HCT116 (cell line): ENCODE results near the gene GALR3. TPM values are rescaled to one million over a fixed set of nuclear protein-coding genes. Genes with fewer than 3 reads are reported as not detected.

Experiments used
- ATAC-seq: fragments of 200-7000 bp; cut with Tn5 transposase; 2 replicates; pipeline ENCODE4 v1.9.1; 2020; ENCODE audit warnings: mild to moderate bottlenecking, moderate library complexity
- BruUV-seq: library from RNA; stranded (reverse); fragments of 400-500 nt; replicated peaks from 2 replicates; lab custom pipeline; 2021; lab: Mats Ljungman, UMichigan
- CTCF ChIA-PET: fragments of 300-600 bp; sonication (Branson Sonifier 250); formaldehyde crosslinking; loops from one replicate; lab custom pipeline; 2021; ENCODE audit warnings: antibody characterized with exemption; lab: Charles Lee
- POLR2A ChIA-PET: fragments of 300-600, 350-600 bp; sonication (Branson Sonifier 250); formaldehyde crosslinking; loops from one replicate; lab custom pipeline; 2021; ENCODE audit warnings: antibody characterized with exemption; lab: Charles Lee
- RAD21 ChIA-PET, 2 experiments: fragments of 300-600 bp; sonication (Branson Sonifier 250); formaldehyde crosslinking; loops; one replicate each; lab custom pipeline; 2023; ENCODE audit warnings: low total read pairs in 2 of 2; ENCODE audit not compliant: uncharacterized antibody in 2 of 2, unreplicated experiment in 2 of 2, low non-redundant PET in 1 of 2; lab: Charles Lee
- DNase-seq: peaks from one replicate; pipeline ENCODE4 v3.0.0-alpha.2; 2010; ENCODE audit warnings: low read depth, low spot score
- H2AFZ ChIP-seq: fragments of 200-600 bp; shearing (Covaris generic), sonication (generic); 2 replicates; pipeline ENCODE4 v1.6.1; 2017; ENCODE audit warnings: low read depth, mixed run types, mixed read lengths, antibody characterized with exemption, low read length; ENCODE audit not compliant: poor library complexity, severe bottlenecking
- H3K27ac ChIP-seq: 2 replicates; pipeline ENCODE4 v1.5.1; 2012; ENCODE audit warnings: low read depth, low read length
- H3K27me3 ChIP-seq: fragments of 200-600 bp; sonication (generic); 2 replicates; pipeline ENCODE4 v1.6.1; 2016; ENCODE audit warnings: mixed run types, low read length, mixed read lengths; ENCODE audit not compliant: insufficient read depth
- H3K36me3 ChIP-seq, 2 experiments: fragments of 200-500 bp in 1 of 2; fragments of 200-600 bp in 1 of 2; sonication (Bioruptor generic) in 1 of 2; sonication (generic) in 1 of 2; 2 replicates each; pipeline versions ENCODE4 v1.5.1 to v1.6.1; 2014 to 2016; ENCODE audit warnings: low read length in 2 of 2, inconsistent platforms in 1 of 2, mixed read lengths in 1 of 2, mixed run types in 1 of 2; ENCODE audit not compliant: insufficient read depth in 2 of 2, control insufficient read depth in 1 of 2
- H3K4me1 ChIP-seq, 2 experiments: fragments of 200-600 bp in 1 of 2; sonication (generic) in 1 of 2; 2 replicates each; pipeline versions ENCODE4 v1.5.1 to v1.6.1; 2012 to 2017; ENCODE audit warnings: low read length in 2 of 2, inconsistent platforms in 1 of 2, mild to moderate bottlenecking in 1 of 2, mixed read lengths in 1 of 2, mixed run types in 1 of 2, moderate library complexity in 1 of 2; ENCODE audit not compliant: insufficient read depth in 2 of 2, control insufficient read depth in 1 of 2
- H3K4me2 ChIP-seq: fragments of 200-600 bp; sonication (generic); 2 replicates; pipeline ENCODE4 v1.6.1; 2017; ENCODE audit warnings: mixed run types, low read length, mixed read lengths
- H3K4me3 ChIP-seq, 2 experiments: fragments of 200-600 bp in 1 of 2; sonication (generic) in 1 of 2; replicated peaks in 1 of 2; 2 replicates each; pipeline ENCODE4 v1.5.1; 2011 to 2016; ENCODE audit warnings: low read length in 2 of 2, control low read depth in 1 of 2, low read depth in 1 of 2, mild to moderate bottlenecking in 1 of 2, mixed read lengths in 1 of 2, mixed run types in 1 of 2
- H3K79me2 ChIP-seq: fragments of 200-600 bp; sonication (generic); 2 replicates; pipeline ENCODE4 v1.6.1; 2017; ENCODE audit warnings: mild to moderate bottlenecking, mixed run types, low read length, moderate library complexity, mixed read lengths; ENCODE audit not compliant: insufficient read depth
- H3K9ac ChIP-seq: fragments of 200-600 bp; sonication (generic); 2 replicates; pipeline ENCODE4 v1.6.1; 2016; ENCODE audit warnings: low read length, mixed read lengths
- H3K9me2 ChIP-seq: fragments of 200-600 bp; sonication (generic), shearing (Covaris generic); 2 replicates; pipeline ENCODE4 v1.6.1; 2017; ENCODE audit warnings: mixed run types, mild to moderate bottlenecking, moderate library complexity; ENCODE audit not compliant: insufficient read depth
- H3K9me3 ChIP-seq, 2 experiments: fragments of 200-500 bp in 1 of 2; fragments of 200-600 bp in 1 of 2; sonication (Bioruptor generic) in 1 of 2; sonication (generic) in 1 of 2; 2 replicates each; pipeline ENCODE4 v1.6.1; 2014 to 2017; ENCODE audit warnings: low read length in 2 of 2, mixed read lengths in 2 of 2, inconsistent platforms in 1 of 2, low read depth in 1 of 2, mild to moderate bottlenecking in 1 of 2, mixed run types in 1 of 2, moderate library complexity in 1 of 2; ENCODE audit not compliant: control insufficient read depth in 1 of 2, insufficient read depth in 1 of 2
- H4K20me1 ChIP-seq: fragments of 200-600 bp; sonication (generic), shearing (Covaris generic); 2 replicates; pipeline ENCODE4 v1.6.1; 2017; ENCODE audit warnings: mixed run types, mild to moderate bottlenecking, moderate library complexity; ENCODE audit not compliant: insufficient read depth
- CEBPB ChIP-seq: IDR thresholded peaks from 2 replicates; pipeline ENCODE4 v1.6.1; 2012; ENCODE audit warnings: low read depth
- EZH2 ChIP-seq: fragments of 200-600 bp; sonication (generic); IDR thresholded peaks from 2 replicates; pipeline ENCODE4 v1.6.1; 2017; ENCODE audit warnings: antibody characterized with exemption, mixed run types
- EZH2phosphoT487 ChIP-seq: fragments of 200-600 bp; IDR thresholded peaks from 2 replicates; pipeline ENCODE4 v1.6.1; 2018; ENCODE audit warnings: antibody characterized with exemption, borderline replicate concordance
- FOSL1 ChIP-seq: IDR thresholded peaks from 2 replicates; pipeline ENCODE4 v1.6.1; 2012; ENCODE audit warnings: low read depth
- POLR2AphosphoS5 ChIP-seq: IDR thresholded peaks from 2 replicates; pipeline ENCODE4 v1.6.1; 2011; ENCODE audit warnings: mild to moderate bottlenecking, low read depth, low read length, moderate library complexity
- SIN3A ChIP-seq: IDR thresholded peaks from 2 replicates; pipeline ENCODE4 v1.6.1; 2012; ENCODE audit warnings: low read depth
- SP1 ChIP-seq: IDR thresholded peaks from 2 replicates; pipeline ENCODE4 v1.6.1; 2012; ENCODE audit warnings: low read depth
- SRF ChIP-seq: IDR thresholded peaks from 2 replicates; pipeline ENCODE4 v1.6.1; 2012; ENCODE audit warnings: low read depth
- TCF7L2 ChIP-seq: IDR thresholded peaks from 2 replicates; pipeline ENCODE4 v1.7.0; 2011; ENCODE audit warnings: borderline replicate concordance, inconsistent platforms; ENCODE audit not compliant: insufficient read depth, insufficient read length; ENCODE audit errors: extremely low read depth
- ZFX ChIP-seq: fragments of 450-650 bp; IDR thresholded peaks from 2 replicates; pipeline ENCODE4 v1.6.1; 2017
- intact Hi-C: fragments of 100-400 bp; cut with micrococcal nuclease; formaldehyde crosslinking; loops from 2 replicates; pipeline ENCODE4 v1.10.0; 2022
- total RNA-seq: library from RNA; stranded (reverse); gene quantifications from one replicate; pipeline ENCODE4 v1.2.1, GENCODE V29; 2021; ENCODE audit not compliant: unreplicated experiment

Gene GALR3
- total RNA-seq, 1 experiment from 2014 or later, result 0.32 TPM

- BruUV-seq, result no TSS peak
- no peak overlapping the region for H2AFZ ChIP-seq
- POLR2A ChIA-PET, result no interaction called here
- RAD21 ChIA-PET, result interaction anchor here in 1 of 2 experiments (0.6 kb wide), 1 partner anchor 37 kb away, joined by 3 read pairs; no protein-coding TSS in a partner anchor
- H3K27me3 ChIP-seq, result no peaks in the 10 kb centered on the region
- no peak overlapping the region for H3K4me3 ChIP-seq
- peaks cover 25 to 64% of the 10 kb centered on the region in 2 experiments for H3K4me1 ChIP-seq
- intact Hi-C loops, result no loop called here
- H3K9me2 ChIP-seq, result no peaks in the 10 kb centered on the region
- DNase-seq (no peak), ATAC-seq (no peak)
- peaks cover 12 to 32% of the 10 kb centered on the region in 2 experiments for H3K36me3 ChIP-seq
- peak overlapping the region; percentile 25; the same call in 1 of the 2 replicates for H3K4me2 ChIP-seq
- no peaks in the 10 kb centered on the region for H3K79me2 ChIP-seq
- no peak for TF ChIP-seq ZFX
- TF ChIP-seq SP1, result no peak
- no peak for TF ChIP-seq FOSL1
- no peak for TF ChIP-seq EZH2phosphoT487
- no peak for TF ChIP-seq SRF
- no peak for TF ChIP-seq CEBPB
- no peak for TF ChIP-seq EZH2
- TF ChIP-seq POLR2AphosphoS5, result no peak
- no peak for TF ChIP-seq TCF7L2
- no peak for TF ChIP-seq SIN3A
- CTCF ChIA-PET, result no interaction called here
- H3K9ac ChIP-seq, result peak overlapping the region; percentile 17; the same call in 1 of the 2 replicates
- H4K20me1 ChIP-seq, result no peaks in the 10 kb centered on the region
- peak overlapping the region; percentile 8; the same call in 1 of the 2 replicates for H3K27ac ChIP-seq
- H3K9me3 ChIP-seq, result no peaks in the 10 kb centered on the region
These were observed 48.5 kb upstream of the GALR3 start for GRCh38 chr22:37774728-37775127.
